Measurements from ENCODE around the gene ALPG.
"Not testable (repeated sequence)": the region's sequence is repeated elsewhere in the genome, so short reads cannot be mapped to it uniquely, and the experiment has no call there.

The ALPG gene

GRCh38 chr2:232442431-232442830 lies 35.8 kb downstream of the ALPG start:
- not testable (repeated sequence) for DNase-seq

DNA sequence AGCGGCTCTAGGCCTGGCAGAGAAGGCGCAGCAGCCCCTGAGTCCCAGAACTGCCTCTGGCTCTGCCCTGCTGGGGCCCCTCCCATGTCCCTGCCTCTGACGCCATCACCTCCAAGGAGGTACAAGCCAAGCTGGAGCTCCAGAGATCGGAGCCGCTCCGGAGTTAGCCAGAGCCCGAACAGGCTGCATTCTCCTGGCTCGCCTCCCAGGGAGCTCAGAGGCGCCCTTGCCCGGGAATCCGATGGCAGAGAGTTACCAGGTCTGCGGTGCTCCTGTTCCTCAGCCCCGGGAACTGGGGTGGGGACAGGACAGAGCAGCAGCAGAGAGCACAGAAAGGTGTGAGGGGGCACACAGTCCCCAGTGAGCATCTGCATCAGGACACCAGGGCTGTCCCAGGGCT lies 36.4 kb downstream of the ALPG start:
- not testable (repeated sequence) for DNase-seq

DNA sequence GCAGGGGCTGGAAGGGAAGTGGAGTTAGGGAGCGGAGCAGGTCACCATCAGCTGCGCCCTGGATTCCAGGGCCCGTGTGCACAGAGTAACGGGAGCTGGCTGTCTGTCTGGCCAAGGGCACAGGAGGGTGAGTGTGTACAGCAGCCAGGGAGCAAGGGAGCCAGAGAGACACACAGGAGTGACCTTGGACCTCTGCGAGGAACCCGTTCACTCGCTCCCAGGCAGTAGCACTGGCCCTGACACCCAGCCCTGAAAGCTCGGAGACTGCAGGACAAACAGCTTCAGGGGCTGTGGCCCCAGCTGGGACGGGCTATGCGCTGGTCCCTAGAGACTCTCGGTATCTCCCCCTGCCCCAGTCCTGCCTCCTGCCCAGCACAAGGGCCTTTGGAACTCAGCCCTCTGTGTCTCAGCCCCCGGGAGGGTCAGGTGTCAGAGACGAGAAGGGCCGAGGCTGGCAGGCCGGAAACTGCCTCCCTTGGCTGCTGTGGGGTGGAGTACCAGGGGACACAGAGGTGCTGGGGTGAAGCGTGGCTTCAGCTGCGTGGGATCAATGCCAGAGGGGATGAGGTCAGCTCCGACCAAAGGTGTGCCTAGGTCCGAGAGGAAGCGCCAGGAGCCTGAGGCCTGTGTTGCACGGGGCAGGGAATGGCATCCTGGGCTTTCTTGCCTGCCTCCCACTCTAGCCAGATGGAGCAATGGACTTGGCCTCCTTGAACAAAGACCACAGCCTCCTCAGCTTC lies 37.2 kb downstream of the ALPG start:
- not testable (repeated sequence) for DNase-seq

- DNase-seq = peak; percentile 27 to 72
These were observed 37.9 kb downstream of the ALPG start for GRCh38 chr2:232444409-232445148.

- not testable (repeated sequence) for DNase-seq
These were observed 38.7 kb downstream of the ALPG start for GRCh38 chr2:232445149-232445885.

GRCh38 chr2:232446266-232446777 lies 39.7 kb downstream of the ALPG start:
- peak in 1 of 2 experiments; percentile 7 for DNase-seq

DNA sequence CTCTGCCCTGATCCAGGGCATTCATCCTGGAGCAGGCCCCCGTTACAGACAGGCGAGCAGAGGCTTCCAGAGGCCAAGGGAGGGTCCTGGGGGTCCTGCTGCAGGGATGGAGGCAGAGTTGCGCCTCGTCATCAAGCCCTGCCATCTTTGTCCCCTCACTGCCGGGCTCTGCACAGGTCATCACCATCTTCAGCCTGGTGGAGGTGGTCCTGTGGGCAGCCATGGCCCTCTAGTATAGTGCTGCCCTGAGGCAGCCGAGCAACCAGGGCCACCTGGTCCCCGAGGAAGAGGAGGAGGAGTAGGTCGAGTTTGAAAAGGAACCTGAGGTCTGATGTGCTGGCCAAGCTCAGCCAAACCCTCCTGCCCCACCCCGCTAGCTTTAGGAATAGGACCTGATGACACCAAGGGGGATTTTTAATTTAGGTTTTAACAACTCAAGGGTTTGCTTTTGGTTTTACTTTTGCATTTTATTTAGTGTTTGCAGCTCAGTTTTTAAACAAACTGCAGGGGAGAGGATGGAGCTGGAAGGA lies 40.5 kb downstream of the ALPG start:
- DNase-seq = no peak

GRCh38 chr2:232447638-232448303 lies 41.1 kb downstream of the ALPG start:
- DNase-seq = no peak

GRCh38 chr2:232448304-232448690 lies 41.7 kb downstream of the ALPG start:
- DNase-seq = no peak

- no peak for DNase-seq
These were observed 43.3 kb downstream of the ALPG start for GRCh38 chr2:232449964-232450363.

DNA sequence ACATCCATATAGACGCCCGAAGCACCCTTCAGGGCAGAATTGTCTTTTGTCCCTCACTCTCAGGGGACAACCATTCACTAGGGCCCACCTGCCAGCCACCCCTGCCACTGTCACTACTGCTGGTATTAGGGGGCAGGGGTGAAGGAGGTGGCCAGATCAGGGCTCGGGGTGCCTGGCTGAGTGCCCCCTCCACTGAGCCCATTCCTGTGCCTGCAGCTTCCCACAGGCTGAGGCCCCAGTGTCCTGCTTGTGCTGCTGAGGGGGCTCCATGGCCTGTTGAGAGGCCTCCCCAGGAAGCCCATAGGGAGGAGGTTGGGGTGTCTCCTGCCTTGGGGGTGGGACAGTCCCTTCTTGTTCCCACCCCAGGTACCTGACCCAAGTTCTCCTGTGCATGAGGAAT lies 45.0 kb downstream of the ALPG start:
- DNase-seq = not testable (repeated sequence)

DNA sequence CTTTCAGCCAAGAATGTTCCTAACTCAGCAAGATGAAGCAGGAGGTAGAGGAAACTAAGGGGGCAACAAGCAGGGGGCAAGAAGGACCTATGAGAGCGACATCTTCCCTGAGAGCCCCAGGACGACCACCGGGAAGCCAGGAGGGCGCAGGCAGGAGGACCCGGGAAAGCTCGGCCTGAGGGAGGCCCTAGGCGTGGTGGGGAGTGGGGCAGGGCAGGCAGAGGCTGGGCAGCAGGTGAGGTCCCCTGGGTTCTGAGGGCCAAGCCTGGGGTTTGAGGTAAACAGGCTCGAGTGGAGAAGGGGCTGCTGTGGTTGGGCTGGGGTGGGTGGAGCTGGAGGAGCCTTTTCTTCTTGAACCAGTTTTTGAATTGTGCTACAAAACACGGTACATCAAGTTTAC lies 48.0 kb downstream of the ALPG start:
- DNase-seq = no peak

- no peak for DNase-seq
These were observed 49.0 kb downstream of the ALPG start, which contains the start of gene ALPI for GRCh38 chr2:232455426-232456255. Gene ALPI, plus strand, starts transcription at chr2:232456153. Its CDS starts 47 bp downstream, at chr2:232456200.

DNA sequence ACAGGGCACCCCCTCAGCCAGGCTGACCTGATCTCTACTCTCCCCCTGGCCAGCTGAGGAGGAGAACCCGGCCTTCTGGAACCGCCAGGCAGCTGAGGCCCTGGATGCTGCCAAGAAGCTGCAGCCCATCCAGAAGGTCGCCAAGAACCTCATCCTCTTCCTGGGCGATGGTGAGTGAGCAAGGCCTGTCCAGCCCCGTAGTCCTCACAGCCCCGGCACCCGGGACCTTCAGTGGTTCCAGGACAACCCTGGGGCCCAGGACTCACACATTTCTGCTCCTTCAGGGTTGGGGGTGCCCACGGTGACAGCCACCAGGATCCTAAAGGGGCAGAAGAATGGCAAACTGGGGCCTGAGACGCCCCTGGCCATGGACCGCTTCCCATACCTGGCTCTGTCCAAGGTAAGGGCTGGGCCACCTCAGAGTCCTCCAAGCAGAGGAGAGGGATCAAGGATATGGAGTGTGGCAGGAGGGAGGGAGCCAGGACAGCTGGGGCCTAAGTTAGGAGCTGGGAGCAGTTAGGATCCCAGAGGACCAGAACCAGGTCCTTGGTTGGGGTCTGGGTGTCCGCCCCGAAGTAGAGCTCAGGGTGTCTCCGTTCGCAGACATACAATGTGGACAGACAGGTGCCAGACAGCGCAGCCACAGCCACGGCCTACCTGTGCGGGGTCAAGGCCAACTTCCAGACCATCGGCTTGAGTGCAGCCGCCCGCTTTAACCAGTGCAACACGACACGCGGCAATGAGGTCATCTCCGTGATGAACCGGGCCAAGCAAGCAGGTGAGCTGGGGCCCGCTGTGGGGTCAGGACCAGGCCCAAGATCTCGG lies 49.9 kb downstream of the ALPG start:
- DNase-seq = no peak

DNA sequence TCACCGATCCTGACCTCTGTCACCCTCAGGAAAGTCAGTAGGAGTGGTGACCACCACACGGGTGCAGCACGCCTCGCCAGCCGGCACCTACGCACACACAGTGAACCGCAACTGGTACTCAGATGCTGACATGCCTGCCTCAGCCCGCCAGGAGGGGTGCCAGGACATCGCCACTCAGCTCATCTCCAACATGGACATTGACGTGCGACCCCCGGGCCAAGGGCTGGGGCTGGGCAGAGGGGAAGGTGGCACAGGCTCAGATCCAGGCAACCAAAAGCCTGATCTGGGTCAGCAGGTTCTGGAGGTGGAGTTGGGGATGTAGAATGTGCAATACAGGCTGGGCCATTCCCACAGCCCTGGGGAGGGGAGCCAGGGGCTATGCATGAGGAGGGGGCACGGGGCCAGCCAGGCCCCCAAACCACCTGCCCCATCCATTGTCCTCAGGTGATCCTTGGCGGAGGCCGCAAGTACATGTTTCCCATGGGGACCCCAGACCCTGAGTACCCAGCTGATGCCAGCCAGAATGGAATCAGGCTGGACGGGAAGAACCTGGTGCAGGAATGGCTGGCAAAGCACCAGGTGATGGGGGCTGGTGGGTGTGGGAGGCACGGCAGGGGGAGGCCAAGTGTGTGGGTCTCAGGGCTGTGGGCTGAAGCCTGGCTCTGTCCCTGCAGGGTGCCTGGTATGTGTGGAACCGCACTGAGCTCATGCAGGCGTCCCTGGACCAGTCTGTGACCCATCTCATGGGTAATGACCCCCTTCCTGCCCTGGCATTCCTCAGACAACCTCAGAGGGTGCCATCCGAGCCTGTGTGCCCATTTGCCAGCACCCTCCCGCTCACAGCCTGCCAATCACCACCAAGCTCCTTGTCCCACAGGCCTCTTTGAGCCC lies 50.7 kb downstream of the ALPG start:
- no peak for DNase-seq

GRCh38 chr2:232458051-232458660 lies 51.5 kb downstream of the ALPG start:
- no peak for DNase-seq

GRCh38 chr2:232458661-232459418 lies 52.2 kb downstream of the ALPG start:
- DNase-seq = peak in 1 of 2 experiments; percentile 18

GRCh38 chr2:232459419-232460035 lies 52.9 kb downstream of the ALPG start:
- no peak for DNase-seq

All from NCI-H526 (cell line).